KMS-11 (cell line): ENCODE data around the gene CHST11.

Experiments
- H2AFZ ChIP-seq: fragments of 200-600 bp; sonication (generic); 2 replicates; pipeline ENCODE4 v1.6.1; 2016; ENCODE audit warnings: antibody characterized with exemption, mixed run types, low read depth
- H3K27ac ChIP-seq: fragments of 200-600 bp; sonication (generic); 2 replicates; pipeline ENCODE4 v1.6.1; 2016; ENCODE audit warnings: mild to moderate bottlenecking, mixed run types
- H3K27me3 ChIP-seq: fragments of 200-600 bp; sonication (generic); 2 replicates; pipeline ENCODE4 v1.6.1; 2017; ENCODE audit warnings: mild to moderate bottlenecking, low read depth, mixed run types, moderate library complexity; ENCODE audit not compliant: insufficient read depth
- H3K36me3 ChIP-seq: fragments of 200-600 bp; sonication (generic); 2 replicates; pipeline ENCODE4 v1.6.1; 2017; ENCODE audit warnings: mild to moderate bottlenecking, mixed run types; ENCODE audit not compliant: insufficient read depth
- H3K4me1 ChIP-seq: fragments of 200-600 bp; sonication (generic); 2 replicates; pipeline ENCODE4 v1.6.1; 2016; ENCODE audit warnings: mild to moderate bottlenecking, low read depth, mixed run types; ENCODE audit not compliant: poor library complexity, severe bottlenecking
- H3K4me2 ChIP-seq: fragments of 200-600 bp; sonication (generic); 2 replicates; pipeline ENCODE4 v1.7.0; 2016; ENCODE audit warnings: mild to moderate bottlenecking, mixed run types
- H3K4me3 ChIP-seq: fragments of 200-600 bp; sonication (generic); IDR thresholded peaks from 2 replicates; pipeline ENCODE4 v1.6.1; 2017; ENCODE audit warnings: low read depth, low read length, mixed read lengths; ENCODE audit not compliant: insufficient read depth
- H3K79me2 ChIP-seq: fragments of 200-600 bp; sonication (generic); 2 replicates; pipeline ENCODE4 v1.6.1; 2016; ENCODE audit warnings: low read depth, mixed run types; ENCODE audit not compliant: insufficient read depth
- H3K9ac ChIP-seq: fragments of 200-600 bp; sonication (generic); 2 replicates; pipeline ENCODE4 v1.6.1; 2016; ENCODE audit warnings: mild to moderate bottlenecking, mixed run types
- H4K20me1 ChIP-seq: fragments of 200-600 bp; sonication (generic); 2 replicates; pipeline ENCODE4 v1.6.1; 2016; ENCODE audit warnings: mild to moderate bottlenecking, mixed run types; ENCODE audit not compliant: insufficient read depth
- TF ChIP-seq, protein P1 (sequence below): fragments of 200-600 bp; sonication (generic); conservative IDR thresholded peaks from 2 replicates; pipeline ENCODE4 v1.6.1; 2017; ENCODE audit warnings: low read depth, mild to moderate bottlenecking, antibody characterized with exemption, low read length, moderate library complexity, mixed read lengths

The CHST11 gene

DNA sequence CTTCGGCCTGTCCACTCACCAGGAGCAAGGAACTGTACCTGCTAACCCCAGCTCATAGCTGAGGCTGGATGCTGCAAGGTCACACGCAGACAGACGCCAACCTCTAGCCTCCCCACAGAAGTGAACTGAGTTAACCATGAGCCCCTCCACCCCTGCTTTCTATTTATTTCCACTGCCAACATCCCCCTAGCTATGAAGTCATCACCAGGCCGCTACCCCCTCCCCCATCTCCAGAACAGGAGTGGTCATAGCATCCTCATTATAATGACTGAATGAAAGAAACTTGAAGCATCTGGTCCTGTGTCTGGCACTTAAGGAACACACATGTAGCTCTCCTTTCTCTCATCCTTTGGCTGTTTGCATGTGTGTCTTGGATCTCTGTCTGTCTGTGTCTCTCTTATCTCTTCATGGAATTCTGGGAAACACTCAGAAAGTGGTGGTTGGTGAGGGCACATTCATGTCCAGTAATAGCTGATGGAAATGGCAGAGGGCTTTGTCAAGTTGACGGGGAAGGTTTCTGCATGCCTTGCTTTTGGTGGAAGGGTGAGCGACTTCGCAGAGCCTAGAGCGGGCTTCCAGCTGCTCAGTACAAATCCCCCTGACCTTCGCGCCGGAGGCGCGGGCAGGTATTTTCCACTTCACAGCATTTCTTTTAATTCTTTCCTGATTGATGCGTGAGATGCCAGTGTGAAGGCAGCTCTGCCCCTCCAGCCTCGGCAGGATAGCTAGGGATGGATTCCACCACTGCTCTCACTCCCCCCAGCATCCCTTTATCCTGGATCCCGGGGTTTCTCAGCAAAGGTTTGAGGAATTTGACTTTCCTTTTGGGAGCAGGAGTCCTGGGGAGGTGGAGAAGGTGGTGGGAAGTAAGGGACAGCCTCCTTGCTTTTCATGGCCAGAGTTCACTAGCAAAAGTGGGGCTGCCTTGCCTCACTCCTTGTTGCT is 198.2 kb downstream of the CHST11 start:
- Histone ChIP-seq H3K27me3 (no peaks in the 10 kb centered on the region), H3K36me3 (no peaks in the 10 kb centered on the region), H3K79me2 (no peaks in the 10 kb centered on the region), H3K4me2 (no peak overlapping the region), H4K20me1 (no peaks in the 10 kb centered on the region), H3K4me1 (no peaks in the 10 kb centered on the region), H3K27ac (no peak overlapping the region), H3K4me3 (no peak overlapping the region), H2AFZ (no peak overlapping the region), H3K9ac (no peak overlapping the region)
- TF ChIP-seq, protein P1, sequence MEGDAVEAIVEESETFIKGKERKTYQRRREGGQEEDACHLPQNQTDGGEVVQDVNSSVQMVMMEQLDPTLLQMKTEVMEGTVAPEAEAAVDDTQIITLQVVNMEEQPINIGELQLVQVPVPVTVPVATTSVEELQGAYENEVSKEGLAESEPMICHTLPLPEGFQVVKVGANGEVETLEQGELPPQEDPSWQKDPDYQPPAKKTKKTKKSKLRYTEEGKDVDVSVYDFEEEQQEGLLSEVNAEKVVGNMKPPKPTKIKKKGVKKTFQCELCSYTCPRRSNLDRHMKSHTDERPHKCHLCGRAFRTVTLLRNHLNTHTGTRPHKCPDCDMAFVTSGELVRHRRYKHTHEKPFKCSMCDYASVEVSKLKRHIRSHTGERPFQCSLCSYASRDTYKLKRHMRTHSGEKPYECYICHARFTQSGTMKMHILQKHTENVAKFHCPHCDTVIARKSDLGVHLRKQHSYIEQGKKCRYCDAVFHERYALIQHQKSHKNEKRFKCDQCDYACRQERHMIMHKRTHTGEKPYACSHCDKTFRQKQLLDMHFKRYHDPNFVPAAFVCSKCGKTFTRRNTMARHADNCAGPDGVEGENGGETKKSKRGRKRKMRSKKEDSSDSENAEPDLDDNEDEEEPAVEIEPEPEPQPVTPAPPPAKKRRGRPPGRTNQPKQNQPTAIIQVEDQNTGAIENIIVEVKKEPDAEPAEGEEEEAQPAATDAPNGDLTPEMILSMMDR: no peak

DNA sequence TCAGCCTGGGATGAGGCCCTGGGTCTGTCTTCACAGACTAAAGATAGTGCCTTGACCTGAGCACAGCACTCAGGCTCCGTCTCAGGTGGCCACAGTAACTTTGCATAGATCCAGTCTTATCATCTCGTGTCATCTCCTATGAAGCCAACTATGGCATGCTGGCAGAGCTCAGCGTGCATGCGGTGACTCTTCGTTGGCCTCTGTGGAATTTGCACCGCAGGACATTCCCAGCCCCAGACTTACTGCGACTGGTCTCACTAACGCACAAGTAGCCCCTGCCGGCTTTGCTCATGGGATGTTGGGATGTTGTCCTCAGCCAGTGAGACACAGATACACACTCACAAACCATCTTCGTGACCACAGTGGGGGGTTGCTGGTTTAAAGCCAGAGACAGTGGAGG is 199.6 kb downstream of the CHST11 start:
- no peaks in the 10 kb centered on the region for H3K79me2 ChIP-seq
- H3K4me3 ChIP-seq: no peak overlapping the region
- H3K27me3 ChIP-seq: no peaks in the 10 kb centered on the region
- H3K4me1 ChIP-seq: no peaks in the 10 kb centered on the region
- H3K4me2 ChIP-seq: no peak overlapping the region
- H3K27ac ChIP-seq: no peak overlapping the region
- TF ChIP-seq, protein P1: no peak
- no peak overlapping the region for H3K9ac ChIP-seq
- H3K36me3 ChIP-seq: no peaks in the 10 kb centered on the region
- no peak overlapping the region for H2AFZ ChIP-seq
- H4K20me1 ChIP-seq: no peaks in the 10 kb centered on the region

DNA sequence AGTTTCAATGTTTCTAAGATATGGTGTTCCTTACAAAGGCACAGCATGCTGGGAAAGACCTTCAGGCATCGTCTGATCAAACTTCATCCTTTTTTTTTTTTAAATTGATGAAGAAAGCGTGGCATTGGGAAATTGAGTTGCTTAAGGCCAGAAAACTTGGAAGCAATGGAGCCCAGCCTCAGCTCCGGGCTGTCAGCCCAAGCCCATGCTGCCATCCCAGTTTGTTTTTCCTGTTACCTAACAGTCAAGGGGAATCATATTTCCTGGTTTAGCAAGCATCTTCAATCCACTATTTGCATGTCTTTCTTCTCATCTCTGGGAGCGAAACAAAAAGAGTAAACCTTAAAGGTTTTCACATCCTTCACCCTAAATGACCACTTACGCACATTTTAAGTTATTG is 200.2 kb downstream of the CHST11 start:
- no peaks in the 10 kb centered on the region for H3K27me3 ChIP-seq
- no peak overlapping the region for H3K27ac ChIP-seq
- TF ChIP-seq, protein P1: no peak

GRCh38 chr12:104657726-104658484 is 201.2 kb downstream of the CHST11 start:
- Histone ChIP-seq H3K4me2 (no peak overlapping the region), H3K27ac (no peak overlapping the region), H3K4me3 (no peak overlapping the region), H3K4me1 (no peaks in the 10 kb centered on the region), H3K36me3 (no peaks in the 10 kb centered on the region), H3K79me2 (no peaks in the 10 kb centered on the region), H3K9ac (no peak overlapping the region), H3K27me3 (no peaks in the 10 kb centered on the region), H2AFZ (no peak overlapping the region), H4K20me1 (no peaks in the 10 kb centered on the region)
- TF ChIP-seq, protein P1: no peak

More for the DNA sequence above, 200.2 kb downstream of the CHST11 start:
- H3K4me1 ChIP-seq: no peaks in the 10 kb centered on the region
- no peaks in the 10 kb centered on the region for H4K20me1 ChIP-seq
- H3K4me3 ChIP-seq: no peak overlapping the region
- no peaks in the 10 kb centered on the region for H3K36me3 ChIP-seq
- no peaks in the 10 kb centered on the region for H3K79me2 ChIP-seq
- H3K4me2 ChIP-seq: no peak overlapping the region
- H2AFZ ChIP-seq: no peak overlapping the region
- H3K9ac ChIP-seq: no peak overlapping the region
